NCI-H748 treated with DMSO at 0.1 percent for 48 hours (cell line): ENCODE measurements around the gene ASIC4.

Experiments
- DNase-seq: peaks from one replicate; lab custom pipeline; 2025; lab: John Stamatoyannopoulos, UW

ASIC4 gene

DNA sequence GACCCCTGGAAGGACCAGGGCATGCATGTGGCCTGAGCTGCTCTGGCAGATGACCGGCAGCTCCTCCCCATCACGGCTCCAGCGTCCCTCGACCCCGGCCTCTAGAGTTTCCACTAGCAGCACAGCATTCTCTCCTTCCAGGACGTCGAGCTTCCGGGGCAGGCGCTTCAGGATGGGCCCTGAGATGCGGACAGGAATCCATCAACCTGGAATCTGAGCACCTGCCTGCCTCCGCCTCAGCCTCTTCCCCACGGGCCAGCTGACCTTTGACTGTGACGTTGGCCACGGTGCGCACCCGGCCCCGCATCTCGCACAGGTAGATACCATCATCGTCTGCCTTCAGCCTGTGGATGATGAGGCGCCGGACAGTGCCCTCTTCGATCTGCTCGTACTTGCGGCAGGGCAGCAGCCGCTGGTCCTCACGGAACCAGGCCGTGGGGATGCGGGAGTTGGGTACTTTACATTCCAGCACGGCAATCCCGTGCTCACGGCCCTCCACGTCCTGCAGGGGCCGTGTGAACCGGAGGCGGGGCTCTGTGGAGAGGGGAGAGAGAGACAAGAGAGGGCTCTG is 53.6 kb downstream of the ASIC4 start:
- no peak for DNase-seq

DNA sequence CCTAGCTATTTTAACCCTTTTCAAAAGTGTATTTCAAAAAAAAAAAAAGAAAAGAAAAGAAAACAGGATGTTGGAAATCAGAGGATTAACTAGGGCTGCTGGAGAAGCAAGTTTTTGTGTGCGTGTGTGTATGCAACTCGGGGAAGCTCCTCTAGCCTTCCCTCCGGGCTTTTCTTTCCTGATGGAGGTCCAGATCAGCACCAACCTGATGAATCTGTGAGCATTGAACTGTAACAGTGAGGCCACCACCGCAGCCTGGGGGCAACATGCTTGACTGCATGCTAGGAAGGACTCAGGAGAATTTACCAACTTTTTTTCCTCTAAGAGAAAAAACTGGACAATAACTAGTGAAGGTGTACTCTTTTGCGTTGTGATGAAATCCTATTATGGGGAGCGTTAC is 54.8 kb downstream of the ASIC4 start:
- no peak for DNase-seq

DNA sequence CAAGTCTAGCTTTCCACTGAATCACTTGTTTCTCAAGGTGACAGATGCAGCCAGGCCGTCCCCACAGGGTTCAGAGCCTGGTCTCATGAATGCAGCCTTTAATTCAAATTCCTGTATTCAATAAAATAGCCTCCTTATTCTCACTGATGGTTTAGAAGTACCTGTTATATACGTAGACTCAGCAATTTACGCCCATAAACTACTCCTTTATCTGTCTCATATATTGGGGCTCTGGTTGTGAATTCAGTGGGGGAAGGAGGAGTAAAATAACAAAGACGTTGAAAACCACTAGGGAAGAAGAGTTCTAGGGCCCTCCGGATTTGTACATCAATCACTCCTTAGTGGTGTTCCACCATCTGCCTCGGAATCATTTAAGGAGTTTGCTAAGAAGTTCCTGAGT is 55.4 kb downstream of the ASIC4 start:
- no peak for DNase-seq

DNA sequence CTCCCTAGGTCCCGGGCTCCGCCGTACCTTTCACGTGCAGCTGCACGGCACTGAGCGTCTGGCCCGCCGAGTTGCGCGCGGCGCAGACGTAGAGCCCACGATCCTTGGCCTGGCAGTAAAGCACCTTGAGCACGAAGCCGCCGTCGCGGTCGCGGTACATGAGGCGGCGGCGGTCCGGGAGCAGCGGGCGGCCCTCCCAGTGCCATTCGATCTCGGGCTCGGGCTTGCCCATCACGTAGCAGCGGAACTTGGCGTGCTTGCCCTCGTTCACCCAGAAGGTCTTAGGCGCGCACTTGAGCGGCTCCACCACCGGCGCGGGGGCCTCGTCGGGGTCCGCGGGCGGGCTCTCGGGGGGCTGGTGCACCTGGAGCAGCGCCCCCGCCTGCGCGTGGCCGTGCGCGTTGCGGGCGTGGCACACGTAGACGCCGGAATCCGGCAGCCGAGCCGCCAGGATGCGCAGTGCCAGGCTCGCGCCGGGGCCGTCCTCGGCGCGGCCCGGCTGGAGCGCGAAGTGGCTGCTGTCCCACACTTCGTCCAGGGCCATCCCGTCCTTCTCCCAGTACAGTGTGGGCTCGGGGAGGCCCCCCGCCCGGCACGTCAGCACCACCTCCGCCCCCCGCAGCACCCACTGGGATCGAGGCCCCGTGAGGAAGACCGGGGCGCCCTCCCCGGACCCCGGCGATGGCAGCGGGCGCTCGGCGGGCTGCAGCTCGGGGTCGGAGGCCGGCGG is 56.1 kb downstream of the ASIC4 start:
- DNase-seq: no peak

DNA sequence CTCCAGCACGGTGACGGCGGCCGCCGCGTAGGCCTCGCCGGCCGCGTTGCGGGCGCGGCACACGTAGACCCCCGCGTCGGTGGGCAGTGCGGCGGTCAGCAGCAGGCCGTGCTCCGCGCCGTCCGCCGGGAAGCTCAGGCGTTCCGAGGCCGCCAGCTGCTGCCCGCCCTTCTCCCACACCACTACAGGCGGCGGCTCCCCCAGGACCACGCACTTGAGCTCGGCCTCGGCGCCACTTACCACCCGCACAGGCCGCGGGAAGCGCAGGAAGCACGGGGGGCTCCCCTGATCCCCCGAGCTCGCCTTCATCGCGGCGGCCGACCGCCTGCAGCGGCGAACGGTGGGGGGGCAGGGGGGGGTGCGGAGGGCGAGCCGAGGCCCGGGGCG is 56.6 kb downstream of the ASIC4 start:
- DNase-seq: no peak

DNA sequence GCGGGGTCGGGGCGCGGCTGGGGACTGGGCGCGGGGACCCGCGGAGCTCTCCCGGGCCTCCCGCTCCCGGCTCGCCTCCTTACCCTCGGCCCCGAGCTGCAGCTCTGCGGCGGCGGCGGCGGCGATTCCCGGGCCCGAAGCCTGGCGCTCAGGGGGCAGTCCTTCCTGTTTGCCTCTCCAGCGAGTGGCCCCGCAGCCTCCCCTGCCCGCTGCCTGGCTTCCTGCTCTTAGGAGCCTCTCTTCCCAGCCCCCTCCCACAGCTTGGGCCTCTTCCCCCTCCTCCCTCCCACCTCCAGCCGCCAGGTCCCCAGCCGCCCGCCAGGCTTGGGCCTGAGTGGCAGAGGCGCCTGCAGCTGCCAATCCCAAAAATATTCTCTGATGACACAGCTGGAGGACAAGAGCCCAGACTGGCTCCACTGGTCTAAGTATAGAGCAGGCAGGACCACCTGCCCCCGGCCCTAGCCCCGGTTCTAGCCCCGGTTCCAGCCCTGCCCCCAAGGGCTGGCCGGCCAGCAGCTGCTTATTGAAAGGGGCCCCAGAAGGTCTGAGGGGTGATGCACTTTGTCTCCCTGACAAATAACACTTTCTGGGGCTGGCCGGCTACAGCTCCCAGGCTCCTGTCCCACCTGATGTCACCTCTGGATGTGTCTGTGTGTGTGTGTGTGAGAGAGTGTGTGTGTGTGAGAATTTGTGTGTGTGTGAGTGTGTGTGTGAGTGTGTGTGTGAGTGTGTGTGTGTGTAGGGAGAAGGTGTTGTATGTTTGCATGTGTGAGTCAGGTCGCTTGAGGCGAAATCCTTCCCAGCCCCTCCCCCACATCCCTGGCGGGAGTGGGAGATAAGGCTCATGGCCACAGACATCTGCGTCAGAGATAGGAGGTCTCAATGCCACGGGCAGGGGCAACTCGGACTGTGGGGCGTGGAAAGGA is 57.3 kb downstream of the ASIC4 start, which contains the start of gene OBSL1:
Gene OBSL1 (minus strand): TSS at position 229 of the 926 bp plus-strand sequence. CDS start 307 bp downstream, outside the sequence.
- DNase-seq: peak; percentile 68

DNA sequence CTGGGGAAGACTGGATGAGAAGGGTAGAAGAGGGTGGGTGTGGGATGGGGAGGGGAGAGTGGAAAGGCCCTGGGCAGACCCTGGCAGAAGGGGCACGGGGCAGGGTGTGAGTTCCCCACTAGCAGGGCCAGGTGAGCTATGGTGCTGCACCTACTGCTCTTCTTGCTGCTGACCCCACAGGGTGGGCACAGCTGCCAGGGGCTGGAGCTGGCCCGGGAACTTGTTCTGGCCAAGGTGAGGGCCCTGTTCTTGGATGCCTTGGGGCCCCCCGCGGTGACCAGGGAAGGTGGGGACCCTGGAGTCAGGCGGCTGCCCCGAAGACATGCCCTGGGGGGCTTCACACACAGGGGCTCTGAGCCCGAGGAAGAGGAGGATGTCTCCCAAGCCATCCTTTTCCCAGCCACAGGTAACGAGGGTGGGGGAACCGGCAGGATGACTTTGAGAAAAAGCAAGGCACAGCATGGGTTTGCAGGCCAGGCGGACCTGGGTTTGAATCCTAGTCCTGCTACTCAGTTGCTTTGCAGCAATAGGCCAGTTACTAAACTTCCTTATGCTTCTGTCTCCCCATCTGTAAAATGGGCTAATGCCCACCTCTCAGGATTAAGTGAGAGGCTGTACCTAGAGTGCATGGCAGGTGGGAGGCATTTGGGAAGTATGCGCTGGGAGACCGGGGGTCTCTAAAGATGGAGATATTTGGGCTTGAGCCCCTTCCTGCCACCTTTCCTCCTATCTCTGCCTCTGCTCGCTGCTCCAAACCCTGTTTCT is 58.1 kb downstream of the ASIC4 start, which contains the start of gene INHA:
Gene INHA (plus strand): TSS at position 74 of the 765 bp plus-strand sequence. CDS start 65 bp downstream, at position 139.
- DNase-seq: no peak

DNA sequence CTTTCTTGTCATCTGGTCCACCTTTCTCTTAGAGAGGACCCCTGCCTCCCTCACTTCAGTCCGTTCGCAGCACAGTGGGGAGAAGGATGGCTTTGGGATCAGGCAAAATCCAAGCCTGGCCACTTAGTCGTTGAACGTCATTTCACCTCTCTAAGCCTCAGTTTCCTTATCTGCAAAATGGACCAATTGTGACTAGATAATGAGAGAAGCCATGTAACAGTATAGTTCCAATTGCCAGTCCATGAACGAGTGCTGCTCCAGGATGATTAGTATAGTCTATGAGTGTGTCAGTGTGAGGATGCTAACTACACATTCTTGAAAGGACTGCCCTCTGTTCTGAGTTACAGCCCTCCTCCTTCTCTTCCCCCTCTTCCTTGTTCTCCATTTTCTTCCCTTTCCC is 58.9 kb downstream of the ASIC4 start:
- DNase-seq: peak; percentile 46

DNA sequence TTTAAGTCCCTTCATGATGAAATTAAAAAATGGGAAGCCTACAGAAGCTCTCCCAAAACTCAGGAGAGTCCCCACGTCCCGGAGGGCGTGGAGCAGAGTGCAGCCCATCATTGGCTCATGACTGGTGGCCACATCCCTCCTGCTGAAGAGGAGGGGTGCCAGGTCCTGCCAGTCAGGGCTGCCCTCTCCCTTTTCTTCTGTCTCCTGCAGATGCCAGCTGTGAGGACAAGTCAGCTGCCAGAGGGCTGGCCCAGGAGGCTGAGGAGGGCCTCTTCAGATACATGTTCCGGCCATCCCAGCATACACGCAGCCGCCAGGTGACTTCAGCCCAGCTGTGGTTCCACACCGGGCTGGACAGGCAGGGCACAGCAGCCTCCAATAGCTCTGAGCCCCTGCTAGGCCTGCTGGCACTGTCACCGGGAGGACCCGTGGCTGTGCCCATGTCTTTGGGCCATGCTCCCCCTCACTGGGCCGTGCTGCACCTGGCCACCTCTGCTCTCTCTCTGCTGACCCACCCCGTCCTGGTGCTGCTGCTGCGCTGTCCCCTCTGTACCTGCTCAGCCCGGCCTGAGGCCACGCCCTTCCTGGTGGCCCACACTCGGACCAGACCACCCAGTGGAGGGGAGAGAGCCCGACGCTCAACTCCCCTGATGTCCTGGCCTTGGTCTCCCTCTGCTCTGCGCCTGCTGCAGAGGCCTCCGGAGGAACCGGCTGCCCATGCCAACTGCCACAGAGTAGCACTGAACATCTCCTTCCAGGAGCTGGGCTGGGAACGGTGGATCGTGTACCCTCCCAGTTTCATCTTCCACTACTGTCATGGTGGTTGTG is 60.4 kb downstream of the ASIC4 start:
- DNase-seq: no peak

DNA sequence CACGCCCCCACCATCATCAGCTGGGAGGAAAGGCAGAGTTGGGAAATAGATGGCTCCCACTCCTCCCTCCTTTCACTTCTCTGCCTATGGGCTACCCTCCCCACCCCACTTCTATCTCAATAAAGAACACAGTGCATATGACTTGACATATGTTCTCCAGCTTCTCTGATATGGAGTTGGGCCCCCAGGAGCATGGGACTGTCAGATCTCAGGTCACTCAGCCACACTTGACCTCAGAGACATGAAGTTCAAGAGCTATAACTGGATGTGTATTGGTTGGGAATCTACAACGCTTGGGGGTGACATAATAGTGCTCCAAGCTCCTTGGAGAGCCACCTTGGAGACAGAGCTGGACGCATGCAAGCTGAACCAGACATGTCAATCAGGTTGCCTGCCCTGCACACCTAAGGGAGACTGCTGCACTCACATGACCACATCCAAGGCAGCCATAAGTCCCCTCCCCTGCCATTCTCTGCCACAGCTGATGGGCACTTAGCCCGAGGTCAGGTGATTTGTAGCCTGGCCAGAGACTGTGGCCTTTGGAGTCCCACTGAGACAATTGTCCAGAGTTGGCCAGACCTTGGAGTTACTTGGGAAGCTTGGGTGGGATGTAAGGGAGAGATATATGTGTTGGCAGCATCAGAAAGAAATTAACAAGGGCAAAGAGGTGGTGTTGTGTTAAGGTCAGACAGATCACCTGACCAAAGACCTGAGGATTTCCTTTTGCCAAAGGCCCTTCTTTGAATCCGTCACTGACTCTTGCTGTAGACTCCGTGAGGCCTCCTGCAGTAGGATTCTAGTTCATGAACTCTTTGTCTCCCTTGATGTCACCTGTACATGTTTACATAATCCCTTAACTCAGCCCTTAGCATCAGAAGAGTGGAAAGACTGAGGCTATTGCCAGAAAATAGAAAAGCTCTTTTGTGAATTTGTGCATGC is 61.6 kb downstream of the ASIC4 start:
- DNase-seq: no peak

DNA sequence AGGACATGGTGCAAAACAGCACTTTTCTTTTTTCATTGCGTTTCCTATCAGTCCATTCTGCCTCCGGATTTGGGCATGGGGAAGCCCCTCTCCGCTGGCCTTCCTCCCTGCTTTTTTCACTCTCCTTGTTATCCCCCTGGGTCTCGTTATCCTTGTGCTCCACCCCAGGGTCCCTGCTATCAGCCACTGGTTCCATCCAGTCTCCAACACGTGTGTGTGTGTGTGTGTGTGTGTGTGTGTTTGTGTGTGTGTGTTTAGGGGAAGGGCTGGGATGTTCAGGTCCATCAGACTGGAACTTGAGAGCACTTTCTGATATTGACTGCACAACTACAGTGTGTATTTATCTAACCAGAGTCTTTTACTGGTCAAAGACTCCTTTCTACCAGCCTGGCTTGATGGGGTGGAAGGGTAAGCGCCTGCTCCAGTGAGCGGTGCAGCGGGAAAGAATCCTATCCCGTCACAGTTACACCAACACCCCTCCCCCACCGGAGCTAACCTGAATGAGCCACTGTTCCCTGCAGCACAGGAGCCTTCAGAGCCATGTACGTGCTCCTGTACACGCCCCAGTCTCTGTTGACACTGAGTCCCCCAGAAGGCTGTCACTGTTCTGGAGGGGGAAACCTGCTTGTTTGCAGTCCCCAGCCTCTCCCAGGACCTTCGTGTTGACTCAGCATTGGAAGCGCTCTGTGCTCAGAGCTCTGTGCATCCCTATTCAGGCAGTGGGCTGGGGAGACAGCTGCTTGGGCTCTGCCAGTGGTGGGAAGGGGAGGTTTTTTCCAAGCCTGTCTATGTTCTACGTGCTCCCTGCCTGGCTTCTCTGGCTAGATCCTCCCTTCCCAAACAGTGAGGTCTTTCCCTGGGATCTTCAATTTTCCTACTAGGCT is 62.5 kb downstream of the ASIC4 start:
- peak; percentile 92 for DNase-seq

DNA sequence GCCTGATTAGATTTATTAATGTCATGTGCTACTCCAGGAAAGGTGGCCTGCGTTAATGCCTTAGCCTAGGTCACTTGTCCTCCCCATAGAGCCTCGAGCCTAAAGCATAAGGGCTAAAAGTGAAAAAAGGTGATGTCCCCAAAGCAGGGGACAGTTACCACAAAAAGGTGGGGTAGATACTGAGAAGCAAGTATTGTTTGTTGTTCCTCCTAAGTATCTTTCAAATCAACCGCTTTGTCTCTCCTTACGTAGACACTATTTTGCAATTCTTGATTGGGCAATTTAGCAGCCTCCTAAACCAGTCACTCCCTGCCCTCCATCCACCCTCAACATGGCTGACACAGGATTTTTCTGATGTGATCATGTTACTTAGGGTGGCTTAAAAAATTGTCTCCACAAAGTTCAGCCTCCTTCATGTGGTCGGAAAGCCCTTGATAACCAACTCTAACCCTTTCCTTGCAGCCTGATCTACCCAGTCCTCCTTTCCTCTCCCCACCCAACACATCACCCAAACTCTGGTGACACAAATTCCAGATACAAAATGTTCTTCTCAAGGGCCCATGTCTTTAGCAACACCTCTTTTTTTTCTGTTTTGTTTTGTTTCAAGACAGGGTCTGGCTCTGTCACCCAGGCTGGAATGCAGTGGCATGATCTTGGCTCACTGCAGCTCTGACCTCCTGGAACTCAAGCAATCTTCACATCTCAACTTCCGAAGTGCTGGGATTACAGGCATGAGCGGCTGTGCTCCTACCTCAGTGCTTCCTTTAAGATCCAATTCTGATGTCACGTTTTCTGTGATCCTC is 64.7 kb downstream of the ASIC4 start:
- DNase-seq: no peak

DNA sequence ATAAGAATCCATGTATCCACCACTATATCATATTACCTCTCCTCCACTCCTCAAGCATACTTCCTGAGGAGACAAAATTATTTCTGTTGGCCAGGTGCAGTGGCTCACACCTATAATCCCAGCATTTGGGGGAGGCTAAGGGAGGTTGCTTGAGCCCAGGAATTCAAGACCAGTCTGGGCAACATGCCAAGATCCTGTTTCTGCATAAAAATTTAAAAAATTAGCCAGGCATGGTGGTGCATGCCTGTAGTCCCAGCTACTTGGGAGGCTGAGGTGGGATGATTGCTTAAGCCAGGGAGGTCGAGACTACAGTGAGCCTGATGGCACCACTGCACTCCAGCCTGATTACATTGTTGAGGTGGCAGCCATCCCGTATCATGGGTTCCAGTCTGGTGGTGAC is 67.1 kb downstream of the ASIC4 start:
- DNase-seq: no peak
